Naive thymus-derived CD4-positive, alpha-beta T cell (primary cell): ENCODE results near the gene HMG20A. TPM values are rescaled to one million over a fixed set of nuclear protein-coding genes. Genes with fewer than 3 reads are reported as not detected.

Experiments
- ATAC-seq: fragments of 150-1000 bp; cut with Tn5 transposase; 2 replicates; pipeline ENCODE4 v1.10.0; 2021; ENCODE audit warnings: mild to moderate bottlenecking, moderate library complexity
- CTCF ChIA-PET: fragments of 350-600 bp; sonication (Branson Sonifier 250); formaldehyde crosslinking; loops from one replicate; lab custom pipeline; 2021; ENCODE audit warnings: antibody characterized with exemption; lab: Charles Lee
- POLR2A ChIA-PET: fragments of 350-600 bp; sonication (Branson Sonifier 250); formaldehyde crosslinking; loops from one replicate; lab custom pipeline; 2021; ENCODE audit warnings: antibody characterized with exemption, inconsistent platforms; lab: Charles Lee
- DNase-seq, 9 donors: peaks; one replicate each; pipeline versions ENCODE4 v3.0.0 to v3.0.0-alpha.2; 2020 to 2022; ENCODE audit warnings: mixed read lengths in 1 of 9
- H3K27ac ChIP-seq: one replicate; pipeline ENCODE4 v1.7.0; 2013; ENCODE audit warnings: mild to moderate bottlenecking, low read depth, low read length, moderate library complexity
- H3K27me3 ChIP-seq, 2 donors: one replicate each; pipeline ENCODE4 v1.7.0; 2013; ENCODE audit warnings: low read length in 2 of 2, mild to moderate bottlenecking in 2 of 2, moderate library complexity in 2 of 2; ENCODE audit not compliant: control insufficient read depth in 2 of 2, insufficient read depth in 2 of 2
- H3K36me3 ChIP-seq, 3 experiments: 1 replicate in 2 of 3; 2 replicates in 1 of 3; pipeline ENCODE4 v1.7.0; 2013; ENCODE audit warnings: low read length in 3 of 3, mild to moderate bottlenecking in 3 of 3, moderate library complexity in 1 of 3; ENCODE audit not compliant: insufficient read depth in 3 of 3, control insufficient read depth in 2 of 3
- H3K4me1 ChIP-seq, 2 donors: one replicate each; pipeline ENCODE4 v1.7.0; 2013; ENCODE audit warnings: low read length in 2 of 2, mild to moderate bottlenecking in 2 of 2, moderate library complexity in 1 of 2; ENCODE audit not compliant: control insufficient read depth in 2 of 2, insufficient read depth in 2 of 2
- H3K4me3 ChIP-seq: 2 replicates; pipeline ENCODE4 v1.7.0; 2013; ENCODE audit warnings: mild to moderate bottlenecking, low read length
- H3K9me3 ChIP-seq, 3 experiments: 1 replicate in 2 of 3; 2 replicates in 1 of 3; pipeline ENCODE4 v1.7.0; 2013; ENCODE audit warnings: low read length in 3 of 3; ENCODE audit not compliant: control insufficient read depth in 2 of 3
- H3K27ac Mint-ChIP-seq, 9 donors: one replicate each; pipeline ENCODE4 v1.8.0; 2020 to 2022; ENCODE audit warnings: mixed read lengths in 9 of 9, mild to moderate bottlenecking in 8 of 9, moderate library complexity in 5 of 9, inconsistent platforms in 2 of 9
- H3K27me3 Mint-ChIP-seq, 5 donors: one replicate each; pipeline ENCODE4 v1.8.0; 2021 to 2022; ENCODE audit warnings: mixed read lengths in 5 of 5, mild to moderate bottlenecking in 1 of 5
- H3K36me3 Mint-ChIP-seq, 5 donors: one replicate each; pipeline ENCODE4 v1.8.0; 2020 to 2022; ENCODE audit warnings: mixed read lengths in 5 of 5, mild to moderate bottlenecking in 3 of 5, inconsistent platforms in 1 of 5
- H3K4me1 Mint-ChIP-seq, 7 donors: one replicate each; pipeline ENCODE4 v1.8.0; 2020 to 2022; ENCODE audit warnings: mixed read lengths in 7 of 7, mild to moderate bottlenecking in 3 of 7, inconsistent platforms in 1 of 7
- H3K4me3 Mint-ChIP-seq, 10 donors: one replicate each; pipeline ENCODE4 v1.8.0; 2020 to 2022; ENCODE audit warnings: mild to moderate bottlenecking in 10 of 10, mixed read lengths in 10 of 10, moderate library complexity in 6 of 10, inconsistent platforms in 2 of 10
- H3K9me3 Mint-ChIP-seq, 11 donors: one replicate each; pipeline ENCODE4 v1.8.0; 2020 to 2022; ENCODE audit warnings: mixed read lengths in 11 of 11, mild to moderate bottlenecking in 4 of 11, inconsistent platforms in 1 of 11, moderate library complexity in 1 of 11
- intact Hi-C, 2 donors: fragments of 100-400 bp; cut with micrococcal nuclease; formaldehyde crosslinking; loops; one replicate each; pipeline ENCODE4 v1.15.1; 2023
- polyA plus RNA-seq, 2 donors: library from polyadenylated mRNA; unstranded; fragments of 300-500 nt; fragmentation: Illumina TruSeq; gene quantifications; one replicate each; pipeline ENCODE4 v1.2.3, GENCODE V29; 2021
- total RNA-seq, 6 experiments: library from RNA in 5 of 6; stranded (reverse) in 5 of 6; gene quantifications; 1 replicate in 5 of 6; 2 replicates in 1 of 6; pipeline ENCODE4 v1.2.3 and lab custom pipeline; 2021 to 2026

Gene HMG20A
- total and polyA plus RNA-seq, 7 experiments from 2014 or later = 26.9 to 61.1 (median 38.4) TPM

DNA sequence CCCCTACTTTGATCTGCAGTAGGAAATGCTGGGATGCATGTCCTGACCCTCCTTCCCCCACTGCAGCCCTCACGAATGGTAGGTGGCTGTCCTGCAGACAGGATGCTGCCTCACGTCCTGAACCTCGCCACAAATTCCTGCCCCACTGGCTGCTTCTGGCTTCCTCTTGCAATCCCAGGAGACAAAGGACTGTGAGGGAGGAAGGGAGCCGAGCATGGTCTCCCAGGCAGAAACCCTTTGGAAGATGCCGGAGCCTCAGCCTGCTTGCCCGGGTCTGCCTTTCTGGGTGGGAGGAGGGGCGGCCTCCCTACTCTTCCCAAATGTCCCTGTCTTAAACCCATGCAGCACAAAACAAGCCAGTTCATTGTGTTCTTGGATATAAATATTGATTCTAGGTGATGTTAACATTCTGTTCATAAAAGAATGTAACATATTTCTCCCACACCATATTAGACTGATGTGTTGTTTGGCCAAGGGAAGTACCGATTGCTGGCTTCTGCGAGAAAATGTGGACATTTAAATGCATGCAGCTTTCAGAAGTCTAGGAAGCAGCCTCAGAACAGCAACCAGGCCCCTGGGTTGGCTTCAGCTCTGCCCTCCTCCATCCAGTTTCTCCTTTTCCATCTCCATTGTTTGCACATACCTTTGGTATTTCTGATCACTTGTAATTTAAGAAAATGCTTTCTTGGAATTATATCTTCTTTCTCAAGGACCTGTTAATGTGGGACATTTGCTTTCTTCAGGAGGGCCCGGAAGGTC, 75.3 kb downstream of the HMG20A start:
- no peak for DNase-seq
- no peaks in the 10 kb centered on the region for H3K9me3 Mint-ChIP-seq
- peaks cover 0 to 13% (median 2%) of the 10 kb centered on the region in 5 donors for H3K36me3 Mint-ChIP-seq
- POLR2A ChIA-PET = interaction anchor here (1.7 kb wide), 1 partner anchor 522 kb away, joined by 3 read pairs; no protein-coding TSS in a partner anchor
- H3K27ac Mint-ChIP-seq = no peak overlapping the region
- Histone ChIP-seq H3K36me3 (no peaks in the 10 kb centered on the region), H3K4me1 (peaks cover 3 to 5% of the 10 kb centered on the region in 2 donors), H3K4me3 (no peak overlapping the region), H3K27ac (no peak overlapping the region), H3K9me3 (no peaks in the 10 kb centered on the region), H3K27me3 (no peaks in the 10 kb centered on the region)
- no peak for ATAC-seq
- CTCF ChIA-PET = interaction anchor here (0.9 to 4.2 kb wide), 4 partner anchors 47 to 473 kb away, joined by 3 to 43 read pairs (median 6); no protein-coding TSS in a partner anchor
- H3K4me1 Mint-ChIP-seq = peaks cover 13 to 34% (median 24%) of the 10 kb centered on the region in 7 donors
- intact Hi-C loops = loop anchor here (2.0 kb wide), 2 partner anchors 47 to 523 kb away; no protein-coding TSS in a partner anchor
- no peak overlapping the region for H3K4me3 Mint-ChIP-seq
- H3K27me3 Mint-ChIP-seq = no peaks in the 10 kb centered on the region

DNA sequence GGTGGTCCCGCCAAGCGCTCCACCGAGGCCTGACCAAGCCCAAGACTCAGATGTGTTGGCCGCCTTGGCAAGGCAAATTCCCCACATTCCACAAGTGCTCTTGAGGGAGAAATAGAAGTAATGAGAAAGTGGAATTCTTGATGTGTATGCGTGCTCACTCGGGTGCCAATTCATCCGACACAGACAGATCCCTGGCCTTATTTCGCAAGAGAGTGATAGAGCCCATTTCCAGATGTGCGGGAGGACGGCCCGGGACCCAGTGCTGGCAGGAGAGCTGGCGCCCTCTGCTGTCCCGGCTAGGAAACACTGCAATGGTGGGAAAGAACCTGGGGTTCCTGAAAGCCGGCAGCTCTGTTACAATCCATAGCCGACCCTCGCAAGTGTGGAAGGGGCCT, 76.0 kb downstream of the HMG20A start:
- CTCF ChIA-PET = interaction anchor here (0.6 to 4.2 kb wide), 12 partner anchors 9 to 523 kb away, joined by 3 to 43 read pairs (median 4); no protein-coding TSS in a partner anchor
- POLR2A ChIA-PET = interaction anchor here (0.7 to 1.7 kb wide), 2 partner anchors 474 to 523 kb away, joined by 3 read pairs; no protein-coding TSS in a partner anchor

DNA sequence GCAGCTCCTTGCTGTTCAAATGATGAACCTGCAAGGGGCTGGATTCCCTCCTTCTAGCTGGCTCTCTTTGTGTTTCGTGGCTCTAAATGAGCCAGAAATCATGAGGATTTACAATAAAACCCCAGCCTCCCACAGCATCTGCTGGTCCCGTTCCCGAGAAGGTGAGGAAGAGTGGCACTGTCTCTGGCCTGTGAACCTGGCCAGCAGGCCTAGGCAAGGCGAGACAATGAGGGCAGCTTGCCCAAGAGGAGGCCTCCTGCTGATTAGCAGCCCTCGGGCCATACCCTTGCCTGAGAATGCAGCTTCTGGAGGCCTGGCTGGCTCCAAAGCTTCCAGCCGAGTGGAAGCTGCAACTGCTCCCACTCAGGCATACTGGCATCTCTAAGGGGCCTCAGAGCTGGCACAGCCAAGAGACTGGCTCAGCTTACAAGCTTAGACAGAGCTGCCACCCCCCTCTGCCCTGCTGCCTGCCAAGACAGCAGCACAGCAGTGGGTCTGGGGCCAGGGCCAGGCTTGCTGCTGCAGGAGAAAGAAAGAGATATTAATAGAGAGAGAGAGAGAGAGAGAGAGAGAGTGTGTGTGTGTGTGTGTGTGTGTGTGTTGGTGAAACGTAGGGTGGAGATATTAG, 76.5 kb downstream of the HMG20A start:
- H3K9me3 ChIP-seq = no peaks in the 10 kb centered on the region
- H3K4me1 ChIP-seq = peaks cover 3 to 5% of the 10 kb centered on the region in 2 donors
- CTCF ChIA-PET = interaction anchor here (0.6 to 4.2 kb wide), 13 partner anchors 8 to 524 kb away, joined by 3 to 43 read pairs (median 4); no protein-coding TSS in a partner anchor
- H3K36me3 Mint-ChIP-seq = peaks cover 0 to 13% (median 2%) of the 10 kb centered on the region in 5 donors
- intact Hi-C loops = loop anchor here (1.0 to 2.0 kb wide), 8 partner anchors 46 to 594 kb away; no protein-coding TSS in a partner anchor
- no peak overlapping the region for H3K27ac ChIP-seq
- peaks cover 14 to 26% (median 22%) of the 10 kb centered on the region in 7 donors for H3K4me1 Mint-ChIP-seq
- POLR2A ChIA-PET = interaction anchor here (0.7 kb wide), 1 partner anchor 475 kb away, joined by 3 read pairs; no protein-coding TSS in a partner anchor
- H3K36me3 ChIP-seq = no peaks in the 10 kb centered on the region
- DNase-seq (no peak), ATAC-seq (no peak)
- H3K4me3 ChIP-seq = no peak overlapping the region
- H3K4me3 Mint-ChIP-seq = no peak overlapping the region
- H3K27me3 ChIP-seq = no peaks in the 10 kb centered on the region
- no peaks in the 10 kb centered on the region for H3K9me3 Mint-ChIP-seq
- H3K27ac Mint-ChIP-seq = no peak overlapping the region
- H3K27me3 Mint-ChIP-seq = no peaks in the 10 kb centered on the region

More for the DNA sequence above, 76.0 kb downstream of the HMG20A start:
- ATAC-seq (peak; percentile 84), DNase-seq (peak; percentile 37 to 76 (median 60))
- Mint-ChIP-seq H3K36me3 (peaks cover 0 to 13% (median 2%) of the 10 kb centered on the region in 5 donors), H3K4me1 (peaks cover 13 to 29% (median 24%) of the 10 kb centered on the region in 7 donors), H3K9me3 (no peaks in the 10 kb centered on the region), H3K27me3 (no peaks in the 10 kb centered on the region), H3K4me3 (no peak overlapping the region), H3K27ac (no peak overlapping the region)
- no peaks in the 10 kb centered on the region for H3K9me3 ChIP-seq
- intact Hi-C loops = loop anchor here (1.0 to 2.0 kb wide), 8 partner anchors 46 to 593 kb away; no protein-coding TSS in a partner anchor
- no peak overlapping the region for H3K27ac ChIP-seq
- no peaks in the 10 kb centered on the region for H3K36me3 ChIP-seq
- H3K4me3 ChIP-seq = no peak overlapping the region
- H3K4me1 ChIP-seq = peaks cover 3 to 5% of the 10 kb centered on the region in 2 donors
- no peaks in the 10 kb centered on the region for H3K27me3 ChIP-seq

DNA sequence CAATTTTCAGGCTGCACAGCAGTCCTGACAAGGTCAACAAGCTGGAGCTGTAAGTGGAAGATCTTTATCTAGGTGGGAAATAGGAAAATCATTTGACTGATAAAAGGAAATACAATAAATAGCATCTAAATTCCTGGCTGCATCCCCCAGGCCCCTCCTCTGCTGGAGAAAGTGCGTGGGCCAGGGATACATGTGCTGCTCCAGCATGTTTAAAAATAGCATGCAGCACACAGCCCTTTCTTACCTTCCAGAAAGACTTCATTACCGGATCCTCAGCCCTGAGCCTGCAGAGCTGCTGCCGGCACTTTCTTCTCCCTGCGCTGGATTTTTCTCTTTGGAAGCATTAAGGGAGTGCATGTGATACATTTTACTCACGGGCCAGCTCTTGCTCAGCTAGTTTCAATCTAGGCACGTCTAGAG, 77.3 kb downstream of the HMG20A start:
- Histone ChIP-seq H3K4me1 (peaks cover 3 to 5% of the 10 kb centered on the region in 2 donors), H3K9me3 (no peaks in the 10 kb centered on the region), H3K27me3 (no peaks in the 10 kb centered on the region), H3K36me3 (no peaks in the 10 kb centered on the region), H3K4me3 (no peak overlapping the region), H3K27ac (no peak overlapping the region)
- ATAC-seq (no peak), DNase-seq (no peak)
- peaks cover 0 to 13% (median 0%) of the 10 kb centered on the region in 5 donors for H3K36me3 Mint-ChIP-seq
- ChIA-PET POLR2A (no interaction called here), CTCF (interaction anchor here (0.7 to 4.2 kb wide), 4 partner anchors 11 to 557 kb away, joined by 4 to 43 read pairs (median 5); no protein-coding TSS in a partner anchor)
- H3K27ac Mint-ChIP-seq = no peak overlapping the region
- intact Hi-C loops = loop anchor here (1.0 to 2.0 kb wide), 8 partner anchors 45 to 595 kb away; no protein-coding TSS in a partner anchor
- H3K9me3 Mint-ChIP-seq = no peaks in the 10 kb centered on the region
- H3K4me3 Mint-ChIP-seq = no peak overlapping the region
- no peaks in the 10 kb centered on the region for H3K27me3 Mint-ChIP-seq
- H3K4me1 Mint-ChIP-seq = peaks cover 8 to 19% (median 16%) of the 10 kb centered on the region in 7 donors

DNA sequence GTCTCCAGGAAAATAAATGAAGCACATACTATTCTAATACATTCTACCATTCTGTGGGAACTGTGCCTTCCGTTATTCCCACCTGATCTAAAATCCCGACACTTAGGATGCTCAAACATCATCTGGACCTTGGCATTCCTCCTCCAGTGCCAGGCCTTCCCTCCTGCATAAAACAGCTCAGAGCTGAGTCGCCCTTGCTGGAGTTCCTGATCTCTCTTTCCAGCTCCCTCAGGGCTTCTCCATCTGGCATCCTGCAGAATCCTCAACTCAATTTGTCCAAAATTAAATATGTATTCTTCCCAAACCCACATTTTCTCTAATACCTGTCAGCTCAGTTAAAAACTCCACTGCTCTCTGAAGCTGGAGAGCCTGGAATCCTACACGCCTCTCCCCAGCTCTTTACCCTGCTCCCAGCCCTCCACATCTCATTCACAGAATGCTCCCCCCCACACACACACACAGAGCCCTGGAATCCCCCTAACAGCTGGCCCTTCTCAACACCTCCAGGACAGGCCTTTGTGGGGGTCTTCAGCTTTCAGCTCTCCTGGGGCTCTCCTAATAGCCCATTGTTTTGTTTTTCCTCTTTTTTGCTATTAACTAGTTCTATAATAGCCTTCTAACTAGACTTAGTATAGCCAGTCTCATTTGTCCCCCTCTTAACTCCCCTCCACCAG, 78.5 kb downstream of the HMG20A start:
- Histone ChIP-seq H3K27me3 (no peaks in the 10 kb centered on the region), H3K27ac (no peak overlapping the region), H3K36me3 (no peaks in the 10 kb centered on the region), H3K9me3 (no peaks in the 10 kb centered on the region), H3K4me3 (no peak overlapping the region), H3K4me1 (peaks cover 0 to 3% of the 10 kb centered on the region in 2 donors)
- intact Hi-C loops = no loop called here
- ChIA-PET POLR2A (no interaction called here), CTCF (interaction anchor here (0.6 to 4.2 kb wide), 3 partner anchors 381 to 527 kb away, joined by 3 to 43 read pairs (median 3); no protein-coding TSS in a partner anchor)
- no peaks in the 10 kb centered on the region for H3K9me3 Mint-ChIP-seq
- DNase-seq (no peak), ATAC-seq (no peak)
- H3K36me3 Mint-ChIP-seq = peaks cover 0 to 13% (median 0%) of the 10 kb centered on the region in 5 donors
- H3K4me1 Mint-ChIP-seq = peaks cover 0 to 8% (median 4%) of the 10 kb centered on the region in 7 donors
- H3K27ac Mint-ChIP-seq = peak overlapping the region in 1 of 9 donors; percentile 72
- H3K27me3 Mint-ChIP-seq = no peaks in the 10 kb centered on the region
- H3K4me3 Mint-ChIP-seq = no peak overlapping the region

DNA sequence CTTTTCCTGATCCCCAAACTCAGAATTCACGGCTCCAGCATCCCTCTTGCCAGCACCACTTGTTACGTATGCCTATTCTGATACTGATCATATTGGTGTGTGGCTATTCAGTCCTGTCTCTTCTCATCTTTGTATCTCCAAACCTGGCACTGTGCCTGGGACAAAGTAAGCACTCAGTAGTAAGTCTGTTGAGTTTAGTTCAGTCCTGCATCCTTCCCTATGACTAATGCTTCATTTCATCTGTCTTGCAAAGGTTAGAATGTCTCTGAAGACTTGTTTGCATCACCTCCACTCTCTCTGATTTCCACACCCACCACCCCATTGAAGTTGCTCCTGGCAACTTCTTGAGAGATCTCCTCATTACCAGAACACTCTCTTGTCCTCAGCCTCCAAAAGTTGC, 80.3 kb downstream of the HMG20A start:
- ATAC-seq (no peak), DNase-seq (no peak)
- H3K4me3 ChIP-seq = no peak overlapping the region
- peaks cover 0 to 3% of the 10 kb centered on the region in 2 donors for H3K4me1 ChIP-seq
- H3K36me3 ChIP-seq = no peaks in the 10 kb centered on the region
- no peaks in the 10 kb centered on the region for H3K27me3 ChIP-seq
- intact Hi-C loops = no loop called here
- Mint-ChIP-seq H3K9me3 (no peaks in the 10 kb centered on the region), H3K27ac (peak overlapping the region in 1 of 9 donors; percentile 2), H3K27me3 (no peaks in the 10 kb centered on the region), H3K36me3 (peaks cover 0 to 13% (median 0%) of the 10 kb centered on the region in 5 donors), H3K4me3 (no peak overlapping the region), H3K4me1 (peaks cover 0 to 5% (median 0%) of the 10 kb centered on the region in 7 donors)
- ChIA-PET POLR2A (no interaction called here), CTCF (no interaction called here)
- no peaks in the 10 kb centered on the region for H3K9me3 ChIP-seq
- no peak overlapping the region for H3K27ac ChIP-seq
